ENCODE data around the gene TRMT1.

DNA sequence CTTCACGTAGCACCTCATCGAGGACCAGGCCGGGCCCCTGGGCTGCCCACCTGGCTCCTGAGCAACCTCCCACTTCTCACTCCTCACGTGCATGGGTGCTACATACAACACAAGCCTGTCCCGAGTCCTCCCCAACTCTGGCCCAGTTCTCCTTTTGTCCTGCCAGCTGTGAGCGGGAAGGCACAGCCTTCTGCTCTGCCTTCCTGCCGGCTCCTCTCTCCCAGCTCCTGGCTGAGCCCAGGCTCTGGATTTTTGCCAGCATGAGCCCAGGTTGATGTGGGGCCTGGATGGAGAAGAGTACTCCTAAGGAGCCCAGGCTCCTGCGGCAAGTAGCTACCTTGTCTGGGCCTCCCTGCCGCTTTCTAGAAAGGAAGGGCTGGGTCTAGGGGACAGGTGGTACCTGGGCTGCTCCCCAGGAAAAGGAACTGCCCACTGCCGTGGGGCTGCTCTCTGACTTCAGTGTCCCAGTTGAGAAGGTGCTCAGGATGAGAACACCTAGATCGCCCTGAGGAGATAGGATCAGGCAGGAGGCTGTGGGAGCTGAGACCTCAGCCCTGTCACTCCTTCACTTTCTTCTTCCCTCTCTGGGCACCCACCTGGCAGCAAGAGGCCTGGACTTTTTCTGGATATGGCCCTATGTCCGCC lies 37.5 kb downstream of the TRMT1 start:
- TF ChIP-seq CTCF (IDR thresholded peaks at IDR 0.05; ENCODE audit: insufficient read depth, low read length) = no peak
- 0 out of 2 replicates have a peak, but pooled peaks have one; percentile 5 for TF ChIP-seq POLR2AphosphoS5 (IDR thresholded peaks at IDR 0.05; ENCODE audit: low read depth)
- no peak for TF ChIP-seq GABPA (IDR thresholded peaks at IDR 0.05; ENCODE audit: low read depth)

Data from HL-60 (cell line).